ENCODE measurements around the gene SELENOH. TPM values are rescaled to one million over a fixed set of nuclear protein-coding genes. Genes with fewer than 3 reads are reported as not detected.

The SELENOH gene
- 100 to 1,000 TPM in 3 of 5 experiments, 10 to 100 TPM in 2; 93.6 to 193 (median 124) TPM for total RNA-seq
- polyA plus RNA-seq: 100 to 1,000 TPM; 339 to 382 TPM
- 8.3 reads per million, percentile 32 among the genes with 10 or more reads in this experiment for total RNA-seq

GRCh38 chr11:57741132-57742086, at the start of gene SELENOH:
TSS of gene SELENOH (plus strand) at chr11:57741491. CDS start at chr11:57741596, 105 bp downstream.
- peak; percentile 75 to 96 (median 91) for DNase-seq
- H3K9me3 Mint-ChIP-seq: peaks cover 0 to 4% (median 0%) of the 10 kb centered on the region in 11 donors
- no peaks in the 10 kb centered on the region for H3K9me3 ChIP-seq (ENCODE audit: control insufficient read depth in 2 of 3, low read length in 3 of 3)
- peaks cover 12 to 50% (median 41%) of the 10 kb centered on the region in 7 donors for H3K4me1 Mint-ChIP-seq
- POLR2A ChIA-PET: interaction anchor here (0.6 to 4.0 kb wide), 30 partner anchors 10 to 902 kb away, joined by 3 to 26 read pairs (median 4); partner anchors contain the start of genes BTBD18, LPXN, MED19 and SSRP1
- peak within 1 kb of the TSS; percentile 93 for H3K27ac ChIP-seq (ENCODE audit: low read depth, low read length)
- no peaks in the 10 kb centered on the region for H3K27me3 Mint-ChIP-seq
- peak within 1 kb of the TSS; percentile 90 to 100 (median 99) for H3K4me3 Mint-ChIP-seq
- H3K36me3 Mint-ChIP-seq: peaks cover 4 to 42% (median 18%) of the 10 kb centered on the region in 5 donors
- no peaks in the 10 kb centered on the region for H3K27me3 ChIP-seq (ENCODE audit: control insufficient read depth in 2 of 2, insufficient read depth in 2 of 2, low read length in 2 of 2)
- CTCF ChIA-PET: interaction anchor here (2.2 kb wide), 1 partner anchor 59 kb away, joined by 16 read pairs; no protein-coding TSS in a partner anchor
- peak within 1 kb of the TSS; percentile 86 for H3K4me3 ChIP-seq (ENCODE audit: low read length)
- intact Hi-C loops (cut with micrococcal nuclease): loop anchor here (1.0 to 10.0 kb wide), 14 partner anchors 29 to 1313 kb away; partner anchors contain the start of genes CLP1 (in 2 of the 2), MED19 (in 2 of the 2), SSRP1 (in 2 of the 2) and TIMM10 (in 2 of the 2)
- H3K27ac Mint-ChIP-seq: peak within 1 kb of the TSS; percentile 97 to 100 (median 98)
- H3K4me1 ChIP-seq (ENCODE audit: control insufficient read depth in 2 of 2, insufficient read depth in 2 of 2, low read length in 2 of 2): peaks cover 16 to 23% of the 10 kb centered on the region in 2 donors
- ATAC-seq: peak; percentile 94
- H3K36me3 ChIP-seq (ENCODE audit: control insufficient read depth in 2 of 3, insufficient read depth in 3 of 3, low read length in 3 of 3): peaks cover 0 to 56% (median 5%) of the 10 kb centered on the region in 3 experiments

- no peaks in the 10 kb centered on the region for H3K4me1 Mint-ChIP-seq
- CTCF ChIA-PET: no interaction called here
- Histone ChIP-seq H3K27me3 (ENCODE audit: control insufficient read depth in 2 of 2, insufficient read depth in 2 of 2, low read length in 2 of 2) (no peaks in the 10 kb centered on the region), H3K9me3 (ENCODE audit: control insufficient read depth in 2 of 3, low read length in 3 of 3) (no peaks in the 10 kb centered on the region), H3K4me1 (ENCODE audit: control insufficient read depth in 2 of 2, insufficient read depth in 2 of 2, low read length in 2 of 2) (no peaks in the 10 kb centered on the region), H3K36me3 (ENCODE audit: control insufficient read depth in 2 of 3, insufficient read depth in 3 of 3, low read length in 3 of 3) (peaks cover 28 to 83% (median 36%) of the 10 kb centered on the region in 3 experiments), H3K27ac (ENCODE audit: low read depth, low read length) (no peak overlapping the region), H3K4me3 (ENCODE audit: low read length) (no peak overlapping the region)
- POLR2A ChIA-PET: interaction anchor here (0.8 kb wide), 1 partner anchor 23 kb away, joined by 3 read pairs; no protein-coding TSS in a partner anchor
- no peak for DNase-seq
- H3K36me3 Mint-ChIP-seq: peaks cover 0 to 34% (median 25%) of the 10 kb centered on the region in 5 donors
- no peak overlapping the region for H3K4me3 Mint-ChIP-seq
- intact Hi-C loops (cut with micrococcal nuclease): no loop called here
- ATAC-seq: peak; percentile 34
- H3K9me3 Mint-ChIP-seq: peaks cover 0 to 1% (median 0%) of the 10 kb centered on the region in 11 donors
- H3K27me3 Mint-ChIP-seq: no peaks in the 10 kb centered on the region
- no peak overlapping the region for H3K27ac Mint-ChIP-seq
Measured at GRCh38 chr11:57698843-57699365, 42.4 kb upstream of the SELENOH start.

GRCh38 chr11:57699813-57700212, 41.5 kb upstream of the SELENOH start:
- H3K27ac Mint-ChIP-seq: peak overlapping the region in 2 of 9 donors; percentile 20 to 28
- H3K9me3 Mint-ChIP-seq: peaks cover 0 to 1% (median 0%) of the 10 kb centered on the region in 11 donors
- Histone ChIP-seq H3K9me3 (ENCODE audit: control insufficient read depth in 2 of 3, low read length in 3 of 3) (no peaks in the 10 kb centered on the region), H3K4me3 (ENCODE audit: low read length) (no peak overlapping the region), H3K36me3 (ENCODE audit: control insufficient read depth in 2 of 3, insufficient read depth in 3 of 3, low read length in 3 of 3) (peaks cover 25 to 83% (median 35%) of the 10 kb centered on the region in 3 experiments), H3K27me3 (ENCODE audit: control insufficient read depth in 2 of 2, insufficient read depth in 2 of 2, low read length in 2 of 2) (no peaks in the 10 kb centered on the region), H3K27ac (ENCODE audit: low read depth, low read length) (no peak overlapping the region), H3K4me1 (ENCODE audit: control insufficient read depth in 2 of 2, insufficient read depth in 2 of 2, low read length in 2 of 2) (no peaks in the 10 kb centered on the region)
- DNase-seq (no peak), ATAC-seq (no peak)
- POLR2A ChIA-PET: no interaction called here
- peaks cover 0 to 39% (median 30%) of the 10 kb centered on the region in 5 donors for H3K36me3 Mint-ChIP-seq
- CTCF ChIA-PET: no interaction called here
- no peaks in the 10 kb centered on the region for H3K27me3 Mint-ChIP-seq
- peaks cover 0 to 2% (median 0%) of the 10 kb centered on the region in 7 donors for H3K4me1 Mint-ChIP-seq
- H3K4me3 Mint-ChIP-seq: no peak overlapping the region
- intact Hi-C loops (cut with micrococcal nuclease): no loop called here

GRCh38 chr11:57700425-57700824, 40.9 kb upstream of the SELENOH start:
- ChIA-PET POLR2A (no interaction called here), CTCF (no interaction called here)
- DNase-seq: no peak
- peak overlapping the region in 2 of 9 donors; percentile 1 to 63 for H3K27ac Mint-ChIP-seq
- peaks cover 27 to 80% (median 33%) of the 10 kb centered on the region in 3 experiments for H3K36me3 ChIP-seq (ENCODE audit: control insufficient read depth in 2 of 3, insufficient read depth in 3 of 3, low read length in 3 of 3)
- H3K9me3 Mint-ChIP-seq: peaks cover 0 to 1% (median 0%) of the 10 kb centered on the region in 11 donors
- no peaks in the 10 kb centered on the region for H3K9me3 ChIP-seq (ENCODE audit: control insufficient read depth in 2 of 3, low read length in 3 of 3)
- no peaks in the 10 kb centered on the region for H3K27me3 ChIP-seq (ENCODE audit: control insufficient read depth in 2 of 2, insufficient read depth in 2 of 2, low read length in 2 of 2)
- H3K27me3 Mint-ChIP-seq: no peaks in the 10 kb centered on the region
- no peak overlapping the region for H3K27ac ChIP-seq (ENCODE audit: low read depth, low read length)
- peaks cover 0 to 2% (median 0%) of the 10 kb centered on the region in 7 donors for H3K4me1 Mint-ChIP-seq
- ATAC-seq: no peak
- H3K36me3 Mint-ChIP-seq: peaks cover 0 to 40% (median 30%) of the 10 kb centered on the region in 5 donors
- no peaks in the 10 kb centered on the region for H3K4me1 ChIP-seq (ENCODE audit: control insufficient read depth in 2 of 2, insufficient read depth in 2 of 2, low read length in 2 of 2)
- intact Hi-C loops (cut with micrococcal nuclease): no loop called here
- no peak overlapping the region for H3K4me3 ChIP-seq (ENCODE audit: low read length)
- H3K4me3 Mint-ChIP-seq: no peak overlapping the region

GRCh38 chr11:57703341-57703740, 38.0 kb upstream of the SELENOH start:
- Histone ChIP-seq H3K27me3 (ENCODE audit: control insufficient read depth in 2 of 2, insufficient read depth in 2 of 2, low read length in 2 of 2) (no peaks in the 10 kb centered on the region), H3K27ac (ENCODE audit: low read depth, low read length) (no peak overlapping the region), H3K4me1 (ENCODE audit: control insufficient read depth in 2 of 2, insufficient read depth in 2 of 2, low read length in 2 of 2) (no peaks in the 10 kb centered on the region), H3K36me3 (ENCODE audit: control insufficient read depth in 2 of 3, insufficient read depth in 3 of 3, low read length in 3 of 3) (peaks cover 18 to 67% (median 22%) of the 10 kb centered on the region in 3 experiments), H3K4me3 (ENCODE audit: low read length) (no peak overlapping the region), H3K9me3 (ENCODE audit: control insufficient read depth in 2 of 3, low read length in 3 of 3) (no peaks in the 10 kb centered on the region)
- Mint-ChIP-seq H3K27me3 (no peaks in the 10 kb centered on the region), H3K4me1 (peaks cover 0 to 7% (median 4%) of the 10 kb centered on the region in 7 donors), H3K27ac (peak overlapping the region in 1 of 9 donors; percentile 48), H3K4me3 (no peak overlapping the region), H3K9me3 (no peaks in the 10 kb centered on the region), H3K36me3 (peaks cover 0 to 30% (median 23%) of the 10 kb centered on the region in 5 donors)
- ChIA-PET CTCF (interaction anchor here (1.3 kb wide), 1 partner anchor 97 kb away, joined by 10 read pairs; no protein-coding TSS in a partner anchor), POLR2A (no interaction called here)
- intact Hi-C loops (cut with micrococcal nuclease): no loop called here
- DNase-seq (no peak), ATAC-seq (no peak)

GRCh38 chr11:57704932-57705331, 36.4 kb upstream of the SELENOH start:
- Histone ChIP-seq H3K36me3 (ENCODE audit: control insufficient read depth in 2 of 3, insufficient read depth in 3 of 3, low read length in 3 of 3) (peaks cover 13 to 55% (median 13%) of the 10 kb centered on the region in 3 experiments), H3K9me3 (ENCODE audit: control insufficient read depth in 2 of 3, low read length in 3 of 3) (no peaks in the 10 kb centered on the region), H3K27me3 (ENCODE audit: control insufficient read depth in 2 of 2, insufficient read depth in 2 of 2, low read length in 2 of 2) (no peaks in the 10 kb centered on the region), H3K27ac (ENCODE audit: low read depth, low read length) (no peak overlapping the region), H3K4me1 (ENCODE audit: control insufficient read depth in 2 of 2, insufficient read depth in 2 of 2, low read length in 2 of 2) (no peaks in the 10 kb centered on the region), H3K4me3 (ENCODE audit: low read length) (no peak overlapping the region)
- Mint-ChIP-seq H3K27ac (peak overlapping the region in 5 of 9 donors; percentile 36 to 72 (median 58)), H3K4me3 (no peak overlapping the region), H3K9me3 (no peaks in the 10 kb centered on the region), H3K4me1 (peaks cover 0 to 20% (median 16%) of the 10 kb centered on the region in 7 donors), H3K27me3 (no peaks in the 10 kb centered on the region), H3K36me3 (peaks cover 0 to 19% (median 14%) of the 10 kb centered on the region in 5 donors)
- DNase-seq: no peak
- CTCF ChIA-PET: interaction anchor here (1.4 kb wide), 1 partner anchor 95 kb away, joined by 3 read pairs; no protein-coding TSS in a partner anchor
- no peak for ATAC-seq
- POLR2A ChIA-PET: no interaction called here
- intact Hi-C loops (cut with micrococcal nuclease): no loop called here

All from naive thymus-derived CD4-positive, alpha-beta T cell (primary cell).